ENCODE results near the gene KRTAP9-7. TPM values are rescaled to one million over a fixed set of nuclear protein-coding genes. Genes with fewer than 3 reads are reported as not detected.

The KRTAP9-7 gene
- total and polyA plus RNA-seq, 2 experiments from 2014 or later = not detected

- TF ChIP-seq ZNF331 (CRISPR knock-in tag; IDR thresholded peaks at IDR 0.05; ENCODE audit: low read depth) = no peak
Measured at GRCh38 chr17:41325611-41326010, 50.1 kb downstream of the KRTAP9-7 start (continued).

Small RNA genes within 50 kb of the gene (small RNA-seq; reads per million reads assigned to genes)
- gene KRTAP9-10P (ENCODE audit: low replicate concordance) = not detected

Other genes with a start within 250 kb of the KRTAP9-7 start
Only the 30 nearest of the 41 such genes appear.
- not detected in 2 replicates for gene KRTAP4-7, start 191.5 kb upstream of the KRTAP9-7 start, total RNA-seq (2014; rRNA removed; shearing (Covaris generic))
- gene KRTAP4-7, start 191.5 kb upstream of the KRTAP9-7 start, polyA plus RNA-seq (2016; fragmentation: Nextera tagmentation; extraction: Ambion mirVana) = not detected in 2 replicates
- not detected in 2 replicates for gene KRTAP4-8, start 177.6 kb upstream of the KRTAP9-7 start, total RNA-seq (2014; rRNA removed; shearing (Covaris generic))
- gene KRTAP4-8, start 177.6 kb upstream of the KRTAP9-7 start, polyA plus RNA-seq (2016; fragmentation: Nextera tagmentation; extraction: Ambion mirVana) = not detected in 2 replicates
- gene KRTAP4-16, start 173.5 kb upstream of the KRTAP9-7 start, total RNA-seq (2014; rRNA removed; shearing (Covaris generic)) = not detected in 2 replicates
- gene KRTAP4-16, start 173.5 kb upstream of the KRTAP9-7 start, polyA plus RNA-seq (2016; fragmentation: Nextera tagmentation; extraction: Ambion mirVana) = not detected in 2 replicates
- not detected in 2 replicates for gene KRTAP4-9, start 170.3 kb upstream of the KRTAP9-7 start, total RNA-seq (2014; rRNA removed; shearing (Covaris generic))
- gene KRTAP4-9, start 170.3 kb upstream of the KRTAP9-7 start, polyA plus RNA-seq (2016; fragmentation: Nextera tagmentation; extraction: Ambion mirVana) = not detected in 2 replicates
- not detected in 2 replicates for gene KRTAP4-11, start 157.3 kb upstream of the KRTAP9-7 start, total RNA-seq (2014; rRNA removed; shearing (Covaris generic))
- not detected in 2 replicates for gene KRTAP4-11, start 157.3 kb upstream of the KRTAP9-7 start, polyA plus RNA-seq (2016; fragmentation: Nextera tagmentation; extraction: Ambion mirVana)
- gene KRTAP4-12, start 151.5 kb upstream of the KRTAP9-7 start, total RNA-seq (2014; rRNA removed; shearing (Covaris generic)) = not detected in 2 replicates
- not detected in 2 replicates for gene KRTAP4-12, start 151.5 kb upstream of the KRTAP9-7 start, polyA plus RNA-seq (2016; fragmentation: Nextera tagmentation; extraction: Ambion mirVana)
- gene KRTAP4-6, start 135.2 kb upstream of the KRTAP9-7 start, total RNA-seq (2014; rRNA removed; shearing (Covaris generic)) = not detected in 2 replicates
- not detected in 2 replicates for gene KRTAP4-6, start 135.2 kb upstream of the KRTAP9-7 start, polyA plus RNA-seq (2016; fragmentation: Nextera tagmentation; extraction: Ambion mirVana)
- not detected in 2 replicates for gene KRTAP4-5, start 125.9 kb upstream of the KRTAP9-7 start, total RNA-seq (2014; rRNA removed; shearing (Covaris generic))
- gene KRTAP4-5, start 125.9 kb upstream of the KRTAP9-7 start, polyA plus RNA-seq (2016; fragmentation: Nextera tagmentation; extraction: Ambion mirVana) = not detected in 2 replicates
- not detected in 2 replicates for gene KRTAP4-4, start 115.0 kb upstream of the KRTAP9-7 start, total RNA-seq (2014; rRNA removed; shearing (Covaris generic))
- gene KRTAP4-4, start 115.0 kb upstream of the KRTAP9-7 start, polyA plus RNA-seq (2016; fragmentation: Nextera tagmentation; extraction: Ambion mirVana) = not detected in 2 replicates
- not detected in 2 replicates for gene KRTAP4-3, start 107.5 kb upstream of the KRTAP9-7 start, total RNA-seq (2014; rRNA removed; shearing (Covaris generic))
- not detected in 2 replicates for gene KRTAP4-3, start 107.5 kb upstream of the KRTAP9-7 start, polyA plus RNA-seq (2016; fragmentation: Nextera tagmentation; extraction: Ambion mirVana)
- not detected in 2 replicates for gene KRTAP4-2, start 97.5 kb upstream of the KRTAP9-7 start, total RNA-seq (2014; rRNA removed; shearing (Covaris generic))
- not detected in 2 replicates for gene KRTAP4-2, start 97.5 kb upstream of the KRTAP9-7 start, polyA plus RNA-seq (2016; fragmentation: Nextera tagmentation; extraction: Ambion mirVana)
- not detected in 2 replicates for gene KRTAP4-1, start 90.8 kb upstream of the KRTAP9-7 start, total RNA-seq (2014; rRNA removed; shearing (Covaris generic))
- not detected in 2 replicates for gene KRTAP4-1, start 90.8 kb upstream of the KRTAP9-7 start, polyA plus RNA-seq (2016; fragmentation: Nextera tagmentation; extraction: Ambion mirVana)
- not detected in 2 replicates for gene KRTAP9-1, start 85.8 kb upstream of the KRTAP9-7 start, total RNA-seq (2014; rRNA removed; shearing (Covaris generic))
- not detected in 2 replicates for gene KRTAP9-1, start 85.8 kb upstream of the KRTAP9-7 start, polyA plus RNA-seq (2016; fragmentation: Nextera tagmentation; extraction: Ambion mirVana)
- not detected in 2 replicates for gene KRTAP9-2, start 49.0 kb upstream of the KRTAP9-7 start, total RNA-seq (2014; rRNA removed; shearing (Covaris generic))
- not detected in 2 replicates for gene KRTAP9-2, start 49.0 kb upstream of the KRTAP9-7 start, polyA plus RNA-seq (2016; fragmentation: Nextera tagmentation; extraction: Ambion mirVana)
- gene KRTAP9-3, start 43.2 kb upstream of the KRTAP9-7 start, total RNA-seq (2014; rRNA removed; shearing (Covaris generic)) = not detected in 2 replicates
- gene KRTAP9-3, start 43.2 kb upstream of the KRTAP9-7 start, polyA plus RNA-seq (2016; fragmentation: Nextera tagmentation; extraction: Ambion mirVana) = not detected in 2 replicates
- gene KRTAP9-8, start 37.7 kb upstream of the KRTAP9-7 start, total RNA-seq (2014; rRNA removed; shearing (Covaris generic)) = not detected in 2 replicates
- gene KRTAP9-8, start 37.7 kb upstream of the KRTAP9-7 start, polyA plus RNA-seq (2016; fragmentation: Nextera tagmentation; extraction: Ambion mirVana) = not detected in 2 replicates
- not detected in 2 replicates for gene KRTAP9-4, start 26.0 kb upstream of the KRTAP9-7 start, total RNA-seq (2014; rRNA removed; shearing (Covaris generic))
- not detected in 2 replicates for gene KRTAP9-4, start 26.0 kb upstream of the KRTAP9-7 start, polyA plus RNA-seq (2016; fragmentation: Nextera tagmentation; extraction: Ambion mirVana)
- gene KRTAP9-9, start 20.3 kb upstream of the KRTAP9-7 start, total RNA-seq (2014; rRNA removed; shearing (Covaris generic)) = not detected in 2 replicates
- not detected in 2 replicates for gene KRTAP9-9, start 20.3 kb upstream of the KRTAP9-7 start, polyA plus RNA-seq (2016; fragmentation: Nextera tagmentation; extraction: Ambion mirVana)
- gene KRTAP9-6, start 10.3 kb upstream of the KRTAP9-7 start, total RNA-seq (2014; rRNA removed; shearing (Covaris generic)) = not detected in 2 replicates
- gene KRTAP9-6, start 10.3 kb upstream of the KRTAP9-7 start, polyA plus RNA-seq (2016; fragmentation: Nextera tagmentation; extraction: Ambion mirVana) = not detected in 2 replicates
- not detected in 2 replicates for gene KRTAP29-1, start 27.2 kb downstream of the KRTAP9-7 start, total RNA-seq (2014; rRNA removed; shearing (Covaris generic))
- gene KRTAP29-1, start 27.2 kb downstream of the KRTAP9-7 start, polyA plus RNA-seq (2016; fragmentation: Nextera tagmentation; extraction: Ambion mirVana) = not detected in 2 replicates
- gene KRTAP16-1, start 33.6 kb downstream of the KRTAP9-7 start, total RNA-seq (2014; rRNA removed; shearing (Covaris generic)) = not detected in 2 replicates
- not detected in 2 replicates for gene KRTAP16-1, start 33.6 kb downstream of the KRTAP9-7 start, polyA plus RNA-seq (2016; fragmentation: Nextera tagmentation; extraction: Ambion mirVana)
- gene KRTAP17-1, start 40.0 kb downstream of the KRTAP9-7 start, total RNA-seq (2014; rRNA removed; shearing (Covaris generic)) = not detected in 2 replicates
- not detected in 2 replicates for gene KRTAP17-1, start 40.0 kb downstream of the KRTAP9-7 start, polyA plus RNA-seq (2016; fragmentation: Nextera tagmentation; extraction: Ambion mirVana)
- not detected in 2 replicates for gene KRT33A, start 75.1 kb downstream of the KRTAP9-7 start, total RNA-seq (2014; rRNA removed; shearing (Covaris generic))
- gene KRT33A, start 75.1 kb downstream of the KRTAP9-7 start, polyA plus RNA-seq (2016; fragmentation: Nextera tagmentation; extraction: Ambion mirVana) = not detected in 2 replicates
- gene KRT33B, start 94.1 kb downstream of the KRTAP9-7 start, total RNA-seq (2014; rRNA removed; shearing (Covaris generic)) = not detected in 2 replicates
- not detected in 2 replicates for gene KRT33B, start 94.1 kb downstream of the KRTAP9-7 start, polyA plus RNA-seq (2016; fragmentation: Nextera tagmentation; extraction: Ambion mirVana)
- not detected in 2 replicates for gene KRT34, start 106.6 kb downstream of the KRTAP9-7 start, total RNA-seq (2014; rRNA removed; shearing (Covaris generic))
- gene KRT34, start 106.6 kb downstream of the KRTAP9-7 start, polyA plus RNA-seq (2016; fragmentation: Nextera tagmentation; extraction: Ambion mirVana) = not detected in 2 replicates
- not detected in 2 replicates for gene KRT31, start 121.9 kb downstream of the KRTAP9-7 start, total RNA-seq (2014; rRNA removed; shearing (Covaris generic))
- gene KRT31, start 121.9 kb downstream of the KRTAP9-7 start, polyA plus RNA-seq (2016; fragmentation: Nextera tagmentation; extraction: Ambion mirVana) = not detected in 2 replicates
- not detected in 2 replicates for gene KRT37, start 148.9 kb downstream of the KRTAP9-7 start, total RNA-seq (2014; rRNA removed; shearing (Covaris generic))
- not detected in 2 replicates for gene KRT37, start 148.9 kb downstream of the KRTAP9-7 start, polyA plus RNA-seq (2016; fragmentation: Nextera tagmentation; extraction: Ambion mirVana)
- not detected in 2 replicates for gene KRT38, start 165.3 kb downstream of the KRTAP9-7 start, total RNA-seq (2014; rRNA removed; shearing (Covaris generic))
- gene KRT38, start 165.3 kb downstream of the KRTAP9-7 start, polyA plus RNA-seq (2016; fragmentation: Nextera tagmentation; extraction: Ambion mirVana) = not detected in 2 replicates
- not detected in 2 replicates for gene KRT32, start 191.7 kb downstream of the KRTAP9-7 start, total RNA-seq (2014; rRNA removed; shearing (Covaris generic))
- not detected in 2 replicates for gene KRT32, start 191.7 kb downstream of the KRTAP9-7 start, polyA plus RNA-seq (2016; fragmentation: Nextera tagmentation; extraction: Ambion mirVana)
- not detected in 2 replicates for gene KRT35, start 205.5 kb downstream of the KRTAP9-7 start, total RNA-seq (2014; rRNA removed; shearing (Covaris generic))
- gene KRT35, start 205.5 kb downstream of the KRTAP9-7 start, polyA plus RNA-seq (2016; fragmentation: Nextera tagmentation; extraction: Ambion mirVana) = not detected in 2 replicates

Measured in GM23338 (cell line).